ENCODE results near the gene POLRMT. TPM values are rescaled to one million over a fixed set of nuclear protein-coding genes. Genes with fewer than 3 reads are reported as not detected.
A peak's percentile ranks its signal among the peaks of the same experiment; 100 is the strongest.

The POLRMT gene
- total RNA-seq, 1 experiment from 2014 or later = 139 TPM

DNA sequence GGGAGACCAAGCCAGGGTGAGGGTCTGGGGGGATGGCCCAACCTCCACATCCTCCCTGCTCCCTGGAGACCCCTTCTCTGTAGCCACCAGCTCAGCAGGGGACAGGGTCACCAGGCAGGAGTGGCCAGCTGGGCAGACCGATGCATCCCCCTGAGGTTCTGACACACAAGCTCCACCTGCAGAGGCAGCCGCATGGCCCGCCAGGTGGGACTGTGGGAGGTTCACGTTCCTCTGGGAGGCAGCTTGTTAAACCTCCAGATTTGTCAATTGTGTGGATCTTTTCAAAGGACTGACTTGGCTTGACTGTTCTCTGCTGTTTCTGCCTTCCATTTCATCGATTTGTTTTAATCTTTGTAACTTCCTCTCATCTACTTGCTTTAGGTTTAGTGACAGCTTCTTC is 8.1 kb downstream of the POLRMT start:
- Mint-ChIP-seq H3K27me3 (ENCODE audit: low read depth) (no peaks in the 10 kb centered on the region), H3K36me3 (peaks cover 29% of the 10 kb centered on the region), H3K27ac (peak overlapping the region; percentile 34), H3K4me1 (no peaks in the 10 kb centered on the region; the same call in 1 of the 2 replicates), H3K4me3 (no peak overlapping the region), H3K9me3 (no peaks in the 10 kb centered on the region)
- DNase-seq (ENCODE audit: low spot score) (no peak), ATAC-seq (no peak)
- ChIA-PET CTCF (no interaction called here), POLR2A (no interaction called here)
- TF ChIP-seq NFYB (CRISPR knock-in tag; conservative IDR thresholded peaks at IDR 0.05; ENCODE audit: low read depth) (no peak), MYBL2 (CRISPR knock-in tag; IDR thresholded peaks at IDR 0.05) (no peak), ZNF138 (CRISPR knock-in tag; conservative IDR thresholded peaks at IDR 0.05) (no peak), FOXK1 (CRISPR knock-in tag; IDR thresholded peaks at IDR 0.05) (no peak), RORB (CRISPR knock-in tag; IDR thresholded peaks at IDR 0.05) (no peak)
- TF ChIP-seq, protein P1, sequence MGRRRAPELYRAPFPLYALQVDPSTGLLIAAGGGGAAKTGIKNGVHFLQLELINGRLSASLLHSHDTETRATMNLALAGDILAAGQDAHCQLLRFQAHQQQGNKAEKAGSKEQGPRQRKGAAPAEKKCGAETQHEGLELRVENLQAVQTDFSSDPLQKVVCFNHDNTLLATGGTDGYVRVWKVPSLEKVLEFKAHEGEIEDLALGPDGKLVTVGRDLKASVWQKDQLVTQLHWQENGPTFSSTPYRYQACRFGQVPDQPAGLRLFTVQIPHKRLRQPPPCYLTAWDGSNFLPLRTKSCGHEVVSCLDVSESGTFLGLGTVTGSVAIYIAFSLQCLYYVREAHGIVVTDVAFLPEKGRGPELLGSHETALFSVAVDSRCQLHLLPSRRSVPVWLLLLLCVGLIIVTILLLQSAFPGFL (CRISPR knock-in tag; IDR thresholded peaks at IDR 0.05; ENCODE audit: borderline replicate concordance) = no peak
- TF ChIP-seq, protein P2, sequence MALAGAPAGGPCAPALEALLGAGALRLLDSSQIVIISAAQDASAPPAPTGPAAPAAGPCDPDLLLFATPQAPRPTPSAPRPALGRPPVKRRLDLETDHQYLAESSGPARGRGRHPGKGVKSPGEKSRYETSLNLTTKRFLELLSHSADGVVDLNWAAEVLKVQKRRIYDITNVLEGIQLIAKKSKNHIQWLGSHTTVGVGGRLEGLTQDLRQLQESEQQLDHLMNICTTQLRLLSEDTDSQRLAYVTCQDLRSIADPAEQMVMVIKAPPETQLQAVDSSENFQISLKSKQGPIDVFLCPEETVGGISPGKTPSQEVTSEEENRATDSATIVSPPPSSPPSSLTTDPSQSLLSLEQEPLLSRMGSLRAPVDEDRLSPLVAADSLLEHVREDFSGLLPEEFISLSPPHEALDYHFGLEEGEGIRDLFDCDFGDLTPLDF (CRISPR knock-in tag; IDR thresholded peaks at IDR 0.05) = no peak

DNA sequence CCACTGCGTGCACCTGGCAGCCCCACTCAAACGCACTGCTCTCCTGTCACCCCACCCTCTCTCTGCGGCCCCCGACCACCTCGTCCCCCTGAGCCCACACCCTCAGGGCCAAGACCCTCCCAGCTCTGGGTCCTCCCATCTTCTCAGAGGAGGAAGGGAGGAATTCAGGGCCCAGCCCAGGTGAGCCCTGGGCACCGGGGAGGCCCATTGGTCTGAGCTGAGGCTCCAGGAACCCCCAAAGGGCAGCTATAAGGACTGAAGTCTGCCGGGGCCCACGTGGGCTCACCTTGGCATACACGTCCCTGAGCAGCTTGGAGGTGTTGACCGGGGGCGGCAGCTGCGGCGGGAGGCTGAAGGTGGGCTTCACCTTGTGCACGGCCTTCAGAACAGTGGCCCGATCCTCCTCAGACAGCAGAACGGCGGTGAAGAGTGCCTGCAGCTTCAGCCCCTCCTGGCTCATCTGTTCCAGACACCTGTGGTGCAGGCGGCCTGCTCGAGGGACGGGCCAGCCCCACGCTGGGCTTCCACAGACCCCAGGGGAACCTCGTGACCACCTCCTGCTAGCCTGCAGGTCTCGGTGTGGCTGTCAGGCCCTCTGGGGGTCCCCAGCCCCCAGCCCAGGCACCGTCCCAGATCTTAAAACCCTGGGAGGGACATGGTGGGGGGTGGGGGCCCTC is 8.8 kb downstream of the POLRMT start:
- no peak overlapping the region for H3K4me3 Mint-ChIP-seq
- ATAC-seq (no peak), DNase-seq (ENCODE audit: low spot score) (no peak)
- H3K4me1 Mint-ChIP-seq = no peaks in the 10 kb centered on the region; the same call in 1 of the 2 replicates
- TF ChIP-seq RELA (CRISPR knock-in tag; IDR thresholded peaks at IDR 0.05; ENCODE audit: borderline replicate concordance) = no peak
- no peak for TF ChIP-seq ZNF263 (CRISPR knock-in tag; IDR thresholded peaks at IDR 0.05; ENCODE audit: low read depth)
- TF ChIP-seq SP1 (CRISPR knock-in tag; conservative IDR thresholded peaks at IDR 0.05) = no peak
- TF ChIP-seq ESRRA (CRISPR knock-in tag; IDR thresholded peaks at IDR 0.05; ENCODE audit: borderline replicate concordance) = no peak
- no peak for TF ChIP-seq ZNF281 (CRISPR knock-in tag; IDR thresholded peaks at IDR 0.05)
- TF ChIP-seq ZNF423 (CRISPR knock-in tag; IDR thresholded peaks at IDR 0.05) = no peak
- TF ChIP-seq, protein P3, sequence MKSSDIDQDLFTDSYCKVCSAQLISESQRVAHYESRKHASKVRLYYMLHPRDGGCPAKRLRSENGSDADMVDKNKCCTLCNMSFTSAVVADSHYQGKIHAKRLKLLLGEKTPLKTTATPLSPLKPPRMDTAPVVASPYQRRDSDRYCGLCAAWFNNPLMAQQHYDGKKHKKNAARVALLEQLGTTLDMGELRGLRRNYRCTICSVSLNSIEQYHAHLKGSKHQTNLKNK (CRISPR knock-in tag; IDR thresholded peaks at IDR 0.05) = no peak
- TF ChIP-seq, protein P4, sequence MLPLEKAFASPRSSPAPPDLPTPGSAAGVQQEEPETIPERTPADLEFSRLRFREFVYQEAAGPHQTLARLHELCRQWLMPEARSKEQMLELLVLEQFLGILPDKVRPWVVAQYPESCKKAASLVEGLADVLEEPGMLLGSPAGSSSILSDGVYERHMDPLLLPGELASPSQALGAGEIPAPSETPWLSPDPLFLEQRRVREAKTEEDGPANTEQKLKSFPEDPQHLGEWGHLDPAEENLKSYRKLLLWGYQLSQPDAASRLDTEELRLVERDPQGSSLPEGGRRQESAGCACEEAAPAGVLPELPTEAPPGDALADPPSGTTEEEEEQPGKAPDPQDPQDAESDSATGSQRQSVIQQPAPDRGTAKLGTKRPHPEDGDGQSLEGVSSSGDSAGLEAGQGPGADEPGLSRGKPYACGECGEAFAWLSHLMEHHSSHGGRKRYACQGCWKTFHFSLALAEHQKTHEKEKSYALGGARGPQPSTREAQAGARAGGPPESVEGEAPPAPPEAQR (CRISPR knock-in tag; IDR thresholded peaks at IDR 0.05) = no peak
- TF ChIP-seq EMX1 (CRISPR knock-in tag; IDR thresholded peaks at IDR 0.05) = no peak
- TF ChIP-seq NR1H2 (CRISPR knock-in tag; IDR thresholded peaks at IDR 0.05) = no peak
- no peak for TF ChIP-seq MYBL2 (CRISPR knock-in tag; IDR thresholded peaks at IDR 0.05)
- H3K27ac Mint-ChIP-seq = no peak overlapping the region
- no peaks in the 10 kb centered on the region for H3K27me3 Mint-ChIP-seq (ENCODE audit: low read depth)
- H3K36me3 Mint-ChIP-seq = peaks cover 26% of the 10 kb centered on the region
- CTCF ChIA-PET = interaction anchor here (0.6 kb wide), 1 partner anchor 403 kb away, joined by 4 read pairs; no protein-coding TSS in a partner anchor
- POLR2A ChIA-PET = no interaction called here
- no peaks in the 10 kb centered on the region for H3K9me3 Mint-ChIP-seq
